ENCODE measurements around the gene COL18A1.

Gene COL18A1

GRCh38 chr21:45401916-45402900 is 2.8 kb upstream of the COL18A1 start:
- no peak for TF ChIP-seq CTCF (IDR thresholded peaks at IDR 0.05; ENCODE audit: insufficient read depth, low read length, missing control alignments)
- CTCF ChIA-PET, result interaction anchor here (0.9 to 2.1 kb wide), 9 partner anchors 8 to 263 kb away, joined by 3 to 7 read pairs (median 3); no protein-coding TSS in a partner anchor

GRCh38 chr21:45403133-45403824 is 1.7 kb upstream of the COL18A1 start:
- ChIA-PET CTCF (interaction anchor here (0.9 to 2.1 kb wide), 3 partner anchors 13 to 110 kb away, joined by 3 to 7 read pairs (median 3); no protein-coding TSS in a partner anchor), POLR2A (no interaction called here)
- no peak for TF ChIP-seq CTCF (IDR thresholded peaks at IDR 0.05; ENCODE audit: insufficient read depth, low read length, missing control alignments)
- H3K4me3 ChIP-seq (ENCODE audit: low read depth, low read length), result no peak overlapping the region
- DNase-seq (ENCODE audit: low read depth, low spot score), result no peak

More at GRCh38 chr21:45401916-45402900, 2.8 kb upstream of the COL18A1 start:
- POLR2A ChIA-PET, result no interaction called here
- no peak for DNase-seq (ENCODE audit: low read depth, low spot score)
- H3K4me3 ChIP-seq (ENCODE audit: low read depth, low read length), result no peak overlapping the region

GRCh38 chr21:45403825-45404729 is 888 bp upstream of the COL18A1 start:
- ChIA-PET CTCF (no interaction called here), POLR2A (no interaction called here)
- peak overlapping the region; percentile 53 for H3K4me3 ChIP-seq (ENCODE audit: low read depth, low read length)
- TF ChIP-seq CTCF (IDR thresholded peaks at IDR 0.05; ENCODE audit: insufficient read depth, low read length, missing control alignments), result no peak
- DNase-seq (ENCODE audit: low read depth, low spot score), result no peak

GRCh38 chr21:45405271-45405818 is 380 bp downstream of the COL18A1 start:
- no peak for TF ChIP-seq CTCF (IDR thresholded peaks at IDR 0.05; ENCODE audit: insufficient read depth, low read length, missing control alignments)
- peak overlapping the region; percentile 60 for H3K4me3 ChIP-seq (ENCODE audit: low read depth, low read length)
- ChIA-PET POLR2A (no interaction called here), CTCF (no interaction called here)
- DNase-seq (ENCODE audit: low read depth, low spot score), result no peak

GRCh38 chr21:45405819-45406762 is 1.1 kb downstream of the COL18A1 start:
- POLR2A ChIA-PET, result no interaction called here
- no peak for TF ChIP-seq CTCF (IDR thresholded peaks at IDR 0.05; ENCODE audit: insufficient read depth, low read length, missing control alignments)

More at GRCh38 chr21:45405819-45406762, 1.1 kb downstream of the COL18A1 start:
- peak overlapping the region; percentile 60 for H3K4me3 ChIP-seq (ENCODE audit: low read depth, low read length)
- DNase-seq (ENCODE audit: low read depth, low spot score), result no peak
- CTCF ChIA-PET, result interaction anchor here (0.9 to 2.0 kb wide), 7 partner anchors 12 to 265 kb away, joined by 3 to 10 read pairs (median 5); no protein-coding TSS in a partner anchor

All from AG04449 (cell line).